K562 (cell line): ENCODE measurements around the gene PI4K2B.

ENCODE experiments used
- EP300 ChIP-seq: IDR thresholded peaks from 2 replicates; pipeline ENCODE4 v1.6.1; 2012; ENCODE audit warnings: low read length, improper control_type of control experiment
- SIN3A ChIP-seq, 2 experiments: fragments of 150-350 bp in 1 of 2; IDR thresholded peaks; 2 replicates each; pipeline ENCODE4 v1.6.1; 2011 to 2016; ENCODE audit warnings: borderline replicate concordance in 2 of 2, low read depth in 2 of 2, low read length in 2 of 2, mild to moderate bottlenecking in 2 of 2, moderate library complexity in 2 of 2; ENCODE audit not compliant: control insufficient read depth in 1 of 2
- TF ChIP-seq, protein P1 (sequence below): fragments of 250-450 bp; sonication (Bioruptor Pico); IDR thresholded peaks from 2 replicates; pipeline ENCODE4 v1.4.0; 2020; ENCODE audit warnings: mild to moderate bottlenecking, moderate library complexity

DNA sequence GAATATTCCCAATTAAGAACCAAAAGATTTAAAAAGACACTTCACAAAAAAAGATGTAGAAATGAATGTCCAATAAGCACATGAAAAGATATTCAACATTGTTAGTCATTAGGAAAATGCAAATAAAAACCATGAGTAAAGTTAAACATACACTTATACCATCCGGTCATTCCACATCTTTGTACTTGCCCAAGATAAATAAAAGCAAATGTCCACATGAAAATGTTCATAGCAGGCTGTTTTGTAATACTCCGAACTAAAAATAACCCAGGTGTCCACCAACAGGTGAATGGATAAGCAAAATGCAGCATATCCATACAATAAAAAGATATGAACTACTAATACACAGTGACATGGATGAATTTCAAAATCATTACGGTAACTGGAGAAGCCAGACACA lies 50.1 kb downstream of the PI4K2B start:
- TF ChIP-seq, protein P1, sequence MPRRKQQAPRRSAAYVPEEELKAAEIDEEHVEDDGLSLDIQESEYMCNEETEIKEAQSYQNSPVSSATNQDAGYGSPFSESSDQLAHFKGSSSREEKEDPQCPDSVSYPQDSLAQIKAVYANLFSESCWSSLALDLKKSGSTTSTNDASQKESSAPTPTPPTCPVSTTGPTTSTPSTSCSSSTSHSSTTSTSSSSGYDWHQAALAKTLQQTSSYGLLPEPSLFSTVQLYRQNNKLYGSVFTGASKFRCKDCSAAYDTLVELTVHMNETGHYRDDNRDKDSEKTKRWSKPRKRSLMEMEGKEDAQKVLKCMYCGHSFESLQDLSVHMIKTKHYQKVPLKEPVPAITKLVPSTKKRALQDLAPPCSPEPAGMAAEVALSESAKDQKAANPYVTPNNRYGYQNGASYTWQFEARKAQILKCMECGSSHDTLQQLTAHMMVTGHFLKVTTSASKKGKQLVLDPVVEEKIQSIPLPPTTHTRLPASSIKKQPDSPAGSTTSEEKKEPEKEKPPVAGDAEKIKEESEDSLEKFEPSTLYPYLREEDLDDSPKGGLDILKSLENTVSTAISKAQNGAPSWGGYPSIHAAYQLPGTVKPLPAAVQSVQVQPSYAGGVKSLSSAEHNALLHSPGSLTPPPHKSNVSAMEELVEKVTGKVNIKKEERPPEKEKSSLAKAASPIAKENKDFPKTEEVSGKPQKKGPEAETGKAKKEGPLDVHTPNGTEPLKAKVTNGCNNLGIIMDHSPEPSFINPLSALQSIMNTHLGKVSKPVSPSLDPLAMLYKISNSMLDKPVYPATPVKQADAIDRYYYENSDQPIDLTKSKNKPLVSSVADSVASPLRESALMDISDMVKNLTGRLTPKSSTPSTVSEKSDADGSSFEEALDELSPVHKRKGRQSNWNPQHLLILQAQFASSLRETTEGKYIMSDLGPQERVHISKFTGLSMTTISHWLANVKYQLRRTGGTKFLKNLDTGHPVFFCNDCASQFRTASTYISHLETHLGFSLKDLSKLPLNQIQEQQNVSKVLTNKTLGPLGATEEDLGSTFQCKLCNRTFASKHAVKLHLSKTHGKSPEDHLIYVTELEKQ (CRISPR knock-in tag), result no peak
- no peak for TF ChIP-seq SIN3A (IDR thresholded peaks at IDR 0.05; ENCODE audit: borderline replicate concordance in 2 of 2, control insufficient read depth in 1 of 2, low read depth in 2 of 2, low read length in 2 of 2)
- no peak for TF ChIP-seq EP300
